HepG2 (cell line): ENCODE results near the gene CLEC10A. TPM values are rescaled to one million over a fixed set of nuclear protein-coding genes. Genes with fewer than 3 reads are reported as not detected.

ENCODE experiments used
- AHR ChIP-seq: IDR thresholded peaks from 2 replicates; pipeline ENCODE4 v1.6.1; 2018; ENCODE audit warnings: missing genetic modification reagents, missing compliant biosample characterization
- FOXA3 ChIP-seq: IDR thresholded peaks from 2 replicates; pipeline ENCODE4 v1.6.1; 2016; ENCODE audit warnings: missing genetic modification reagents, missing compliant biosample characterization
- HNRNPH1 ChIP-seq: fragments of 200-400 bp; formaldehyde crosslinking; optimal IDR thresholded peaks from 2 replicates; pipeline ENCODE3; 2017; ENCODE audit warnings: mild to moderate bottlenecking, low read depth, low read length
- JUNB ChIP-seq: sonication (generic); formaldehyde crosslinking; IDR thresholded peaks from 2 replicates; pipeline ENCODE4 v1.8.0; 2022; ENCODE audit warnings: missing genetic modification reagents, mild to moderate bottlenecking, borderline replicate concordance
- KLF6 ChIP-seq: IDR thresholded peaks from 2 replicates; pipeline ENCODE4 v1.8.0; 2016; ENCODE audit warnings: missing biosample characterization, missing genetic modification reagents
- PHB2 ChIP-seq: fragments of 450-650 bp; IDR thresholded peaks from 2 replicates; pipeline ENCODE4 v1.6.1; 2018; ENCODE audit not compliant: partially characterized antibody
- REPIN1 ChIP-seq: sonication (generic); formaldehyde crosslinking; IDR thresholded peaks from 2 replicates; pipeline ENCODE4 v1.8.0; 2022; ENCODE audit warnings: missing genetic modification reagents, low read depth, mild to moderate bottlenecking, borderline replicate concordance
- SCMH1 ChIP-seq: sonication (generic); formaldehyde crosslinking; IDR thresholded peaks from 2 replicates; pipeline ENCODE4 v1.9.0; 2021; ENCODE audit warnings: missing genetic modification reagents, mild to moderate bottlenecking, borderline replicate concordance
- TFE3 ChIP-seq: IDR thresholded peaks from 2 replicates; pipeline ENCODE4 v1.6.1; 2016
- YEATS4 ChIP-seq: sonication (generic); formaldehyde crosslinking; IDR thresholded peaks from 2 replicates; pipeline ENCODE4 v1.4.0; 2020; ENCODE audit warnings: missing genetic modification reagents, borderline replicate concordance
- YY1 ChIP-seq: IDR thresholded peaks from 2 replicates; pipeline ENCODE4 v1.6.1; 2011; ENCODE audit warnings: low read length, low read depth, moderate library complexity, mild to moderate bottlenecking; ENCODE audit not compliant: insufficient read depth, insufficient replicate concordance
- ZBTB2 ChIP-seq: sonication (generic); formaldehyde crosslinking; IDR thresholded peaks from 2 replicates; pipeline ENCODE4 v1.8.0; 2022; ENCODE audit warnings: low read depth, missing genetic modification reagents
- ZNF281 ChIP-seq: sonication (generic); formaldehyde crosslinking; IDR thresholded peaks from 2 replicates; pipeline ENCODE4 v1.4.0; 2020; ENCODE audit warnings: missing genetic modification reagents, borderline replicate concordance
- ZNF556 ChIP-seq: sonication (generic); formaldehyde crosslinking; IDR thresholded peaks from 2 replicates; pipeline ENCODE4 v1.4.0; 2020; ENCODE audit warnings: mild to moderate bottlenecking, missing genetic modification reagents, borderline replicate concordance
- ZNF569 ChIP-seq: sonication (generic); formaldehyde crosslinking; IDR thresholded peaks from 2 replicates; pipeline ENCODE4 v1.5.0; 2020; ENCODE audit warnings: mild to moderate bottlenecking, missing genetic modification reagents, moderate library complexity, borderline replicate concordance
- ZNF576 ChIP-seq: sonication (generic); formaldehyde crosslinking; IDR thresholded peaks from 2 replicates; pipeline ENCODE4 v1.4.0; 2020; ENCODE audit warnings: mild to moderate bottlenecking, missing genetic modification reagents
- ZNF776 ChIP-seq: sonication (generic); formaldehyde crosslinking; IDR thresholded peaks from 2 replicates; pipeline ENCODE4 v1.4.0; 2020; ENCODE audit warnings: mild to moderate bottlenecking, missing genetic modification reagents
- ZNF883 ChIP-seq: sonication (generic); formaldehyde crosslinking; IDR thresholded peaks from 2 replicates; pipeline ENCODE4 v1.5.1; 2020; ENCODE audit warnings: mild to moderate bottlenecking, missing genetic modification reagents; ENCODE audit errors: not compliant biosample characterization
- ZSCAN31 ChIP-seq: sonication (generic); formaldehyde crosslinking; IDR thresholded peaks from 2 replicates; pipeline ENCODE4 v1.5.0; 2020; ENCODE audit warnings: low read depth, mild to moderate bottlenecking, missing genetic modification reagents
- polyA plus RNA-seq, 8 experiments: library from polyadenylated mRNA; depleted of rRNA in 3 of 8; stranded (reverse) in 7 of 8; unstranded in 1 of 8; fragments of >200 nt; fragmentation: Illumina TruSeq in 4 of 8; extraction: Trizol in 4 of 8; gene quantifications; 2 replicates each; pipeline versions ENCODE4 v1.2.1 to v1.2.3, GENCODE V29; 2011 to 2016; ENCODE audit warnings: low read depth in 4 of 8, missing spikeins in 1 of 8, mixed read lengths in 1 of 8; ENCODE audit not compliant: insufficient read depth in 1 of 8
- total RNA-seq, 5 experiments: library from RNA; depleted of rRNA; stranded (reverse); fragments of >200 nt; fragmentation: Illumina TruSeq; extraction: Trizol; gene quantifications; 2 replicates each; pipeline ENCODE4 v1.2.3, GENCODE V29; 2016; ENCODE audit warnings: low read depth in 1 of 5

The CLEC10A gene
- total and polyA plus RNA-seq, 2 of the 13 experiments (the other 11 are each of a cell fraction or from before 2014, with no cell fraction given) = 0.33 TPM; not detected in 1

- no peak for TF ChIP-seq ZNF576 (CRISPR knock-in tag)
- no peak for TF ChIP-seq SCMH1
- peak; percentile 58 for TF ChIP-seq AHR (CRISPR knock-in tag)
- TF ChIP-seq ZSCAN31 = peak; percentile 66
- peak; percentile 77; the same call in 1 of the 2 replicates for TF ChIP-seq TFE3 (CRISPR knock-in tag)
- TF ChIP-seq JUNB (CRISPR knock-in tag) = peak; percentile 62; the same call in 1 of the 2 replicates
- peak; percentile 94 for TF ChIP-seq ZNF281 (CRISPR knock-in tag)
- TF ChIP-seq YY1 = peak; percentile 53
- no peak for TF ChIP-seq PHB2
- no peak for TF ChIP-seq HNRNPH1
- TF ChIP-seq ZNF569 (CRISPR knock-in tag) = no peak
- TF ChIP-seq ZNF556 (CRISPR knock-in tag) = no peak; the same call in 1 of the 2 replicates
- peak; percentile 93 for TF ChIP-seq REPIN1
- peak; percentile 59; the same call in 1 of the 2 replicates for TF ChIP-seq YEATS4
- no peak for TF ChIP-seq ZNF776 (CRISPR knock-in tag)
- no peak; the same call in none of the 2 replicates for TF ChIP-seq KLF6 (CRISPR knock-in tag)
- TF ChIP-seq ZNF883 (CRISPR knock-in tag) = no peak
- TF ChIP-seq ZBTB2 (CRISPR knock-in tag) = 0 out of 2 replicates have a peak, but pooled peaks have one; percentile 44
- peak; percentile 75 for TF ChIP-seq FOXA3 (CRISPR knock-in tag)
These were observed 34.3 kb upstream of the CLEC10A start, which contains the start of gene ASGR2 (continued) for GRCh38 chr17:7114241-7114874.
